SKM-1 treated with dmso at 0.1 percent for 144 hours (cell line): ENCODE measurements around the gene SLC6A12.

ENCODE experiments used
- DNase-seq: peaks from one replicate; lab custom pipeline; 2025; ENCODE audit not compliant: unreplicated experiment; lab: John Stamatoyannopoulos, UW

SLC6A12 gene

DNA sequence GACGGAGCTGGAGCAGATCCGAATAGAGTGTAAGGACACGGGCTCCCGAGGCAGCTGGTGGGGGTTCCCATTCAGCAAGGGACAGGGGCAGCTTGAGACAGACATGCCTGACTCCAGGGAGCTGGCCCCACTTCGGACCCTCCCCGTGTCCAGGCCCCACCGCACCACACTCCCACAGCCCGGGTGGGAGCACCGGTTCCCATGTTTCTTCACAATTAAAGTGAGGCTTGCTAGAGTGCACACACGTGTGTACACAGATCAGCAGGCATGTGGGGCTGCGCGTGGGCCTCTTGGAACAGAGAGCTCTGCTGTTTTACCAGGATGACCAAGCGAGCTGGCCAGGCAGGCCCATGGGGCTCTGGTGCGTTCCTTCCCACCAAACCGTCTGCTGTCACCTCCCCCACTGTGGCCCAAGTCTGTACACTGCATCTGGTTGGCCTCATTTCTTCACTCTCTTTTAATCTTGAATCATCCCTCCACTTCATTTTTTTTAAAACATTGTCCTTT lies 48.0 kb downstream of the SLC6A12 start:
- DNase-seq = no peak

- DNase-seq = no peak
Observed at GRCh38 chr12:164207-164606, 49.8 kb downstream of the SLC6A12 start.

DNA sequence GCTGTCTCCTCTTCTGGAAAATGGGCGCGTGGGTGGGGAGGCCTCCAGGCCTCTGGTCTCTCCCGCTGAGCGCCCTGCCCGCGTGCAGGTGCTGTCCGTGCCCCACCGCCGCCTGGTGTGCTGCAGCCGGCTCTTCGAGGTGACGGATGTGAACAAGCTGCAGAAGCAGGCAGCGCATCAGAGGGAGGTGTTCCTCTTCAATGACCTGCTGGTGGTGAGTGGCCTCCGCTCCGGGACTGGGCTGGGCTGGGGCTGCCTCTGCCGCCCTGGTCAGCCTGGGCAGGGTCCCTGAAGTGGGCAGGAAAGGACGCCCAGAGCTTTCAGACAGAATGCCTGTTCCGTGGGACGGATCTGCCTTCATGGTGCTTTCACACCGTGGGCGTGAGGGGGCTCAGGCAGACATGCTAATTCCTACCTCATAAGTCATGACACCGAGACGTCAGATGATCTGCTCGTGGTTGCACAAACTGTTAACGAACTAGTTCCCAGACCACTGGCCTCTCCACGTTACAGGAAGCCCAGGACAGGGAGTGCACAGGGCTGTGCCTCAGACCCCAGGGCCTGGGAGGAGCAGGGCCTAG lies 50.5 kb downstream of the SLC6A12 start:
- no peak for DNase-seq

GRCh38 chr12:162467-163307 lies 51.3 kb downstream of the SLC6A12 start:
- DNase-seq = no peak

- no peak for DNase-seq
Observed at GRCh38 chr12:161823-162222, 52.1 kb downstream of the SLC6A12 start.

GRCh38 chr12:160858-161257 lies 53.1 kb downstream of the SLC6A12 start:
- no peak for DNase-seq

DNA sequence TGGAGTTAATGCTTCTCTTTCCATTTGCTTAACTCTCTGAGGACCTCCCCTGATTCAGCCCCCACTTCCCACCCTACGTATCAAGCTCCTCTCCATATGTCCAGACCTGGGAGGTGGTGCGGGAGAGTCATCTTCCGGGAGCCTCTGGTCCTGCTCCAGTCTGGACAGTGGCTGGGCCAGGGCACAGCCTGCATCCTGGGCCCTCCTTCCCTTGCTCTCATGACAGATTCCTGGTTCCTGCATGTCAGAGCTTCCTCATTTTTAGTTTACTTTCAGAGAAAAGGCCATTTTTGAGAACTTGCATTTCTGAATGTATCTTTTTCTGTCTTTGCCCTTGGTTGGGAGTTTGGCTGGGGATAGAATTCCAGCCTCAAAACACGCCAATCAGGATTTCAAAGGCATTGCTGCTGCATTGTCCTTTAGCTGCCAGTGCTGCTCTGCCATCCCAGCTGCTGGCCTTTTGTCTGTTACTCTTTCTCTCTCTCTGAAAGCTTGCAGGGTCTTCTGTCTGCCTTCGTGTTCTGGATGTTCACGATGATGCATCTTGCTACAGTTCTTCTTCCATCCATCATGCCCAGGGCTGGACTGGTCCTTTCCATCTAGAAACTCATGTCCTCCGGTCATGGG lies 54.7 kb downstream of the SLC6A12 start:
- no peak for DNase-seq

DNA sequence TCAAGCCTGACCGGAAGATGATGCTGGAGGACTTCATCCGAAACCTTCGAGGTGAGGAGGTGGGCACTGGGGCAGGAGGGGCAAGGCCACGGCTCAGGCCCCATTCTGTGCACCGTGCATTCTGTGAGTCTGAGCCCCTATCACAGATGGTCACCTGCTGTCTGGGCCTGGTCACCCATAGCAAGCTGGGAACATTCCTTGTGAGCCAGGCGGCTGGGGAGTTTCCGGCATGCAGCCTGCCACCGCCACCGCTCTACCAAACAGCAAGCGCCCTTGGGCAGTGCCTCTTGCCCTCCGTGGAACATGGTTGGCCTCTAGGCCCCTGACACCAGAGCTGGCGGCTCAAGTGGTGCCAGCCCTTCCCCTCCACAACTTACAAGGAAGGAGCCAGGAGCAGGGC lies 56.3 kb downstream of the SLC6A12 start:
- no peak for DNase-seq

- DNase-seq = no peak
Observed at GRCh38 chr12:156945-157344, 57.0 kb downstream of the SLC6A12 start.

DNA sequence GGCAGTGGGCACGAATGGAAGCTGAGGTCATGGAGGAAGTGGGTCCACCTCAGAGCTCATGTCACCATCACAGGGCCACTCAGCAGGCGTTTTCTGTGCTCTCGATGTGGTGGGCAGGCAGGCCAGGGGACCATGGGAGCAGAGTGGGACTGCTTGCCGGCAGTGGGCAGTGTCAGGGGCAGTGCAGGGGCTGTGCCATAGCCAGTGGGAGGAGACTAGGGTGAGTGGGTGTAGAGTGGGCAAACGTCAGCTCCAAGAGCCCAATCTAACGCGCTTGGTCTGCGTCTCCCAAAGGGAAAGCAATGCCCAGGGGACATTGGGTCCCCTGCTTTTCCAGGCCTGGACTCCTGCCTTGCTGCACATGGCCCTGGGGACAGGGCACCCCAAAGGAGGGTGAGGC lies 58.3 kb downstream of the SLC6A12 start:
- no peak for DNase-seq

DNA sequence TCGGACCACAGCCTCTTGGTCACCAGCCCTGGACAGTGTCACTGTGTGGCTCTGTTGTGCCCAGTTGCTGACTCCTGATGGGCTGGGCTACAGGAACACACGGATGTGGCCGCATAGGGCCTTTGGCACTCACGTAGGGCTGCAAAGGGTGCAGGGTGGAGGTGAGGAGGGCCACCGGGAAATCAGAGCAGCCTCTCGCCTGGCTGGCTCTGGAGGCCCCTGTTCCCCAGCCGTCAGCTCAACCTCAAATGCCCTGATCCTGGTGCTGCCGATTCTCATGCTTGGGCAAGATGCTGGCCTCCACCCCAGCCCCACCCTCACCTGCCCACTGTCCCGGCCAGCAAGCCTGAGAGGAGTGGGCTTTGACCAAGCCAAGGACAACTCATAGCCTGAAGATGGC lies 59.0 kb downstream of the SLC6A12 start:
- no peak for DNase-seq

GRCh38 chr12:154058-154457 lies 59.9 kb downstream of the SLC6A12 start:
- no peak for DNase-seq

GRCh38 chr12:153080-153746 lies 60.7 kb downstream of the SLC6A12 start:
- DNase-seq = peak; percentile 60

- no peak for DNase-seq
Observed at GRCh38 chr12:152440-152839, 61.5 kb downstream of the SLC6A12 start.

GRCh38 chr12:151579-151978 lies 62.4 kb downstream of the SLC6A12 start:
- no peak for DNase-seq

- DNase-seq = no peak
Observed at GRCh38 chr12:148676-149416, 65.1 kb downstream of the SLC6A12 start.

GRCh38 chr12:147242-147641 lies 66.7 kb downstream of the SLC6A12 start:
- DNase-seq = no peak

GRCh38 chr12:145369-145960 lies 68.5 kb downstream of the SLC6A12 start:
- DNase-seq = no peak

GRCh38 chr12:144650-145284 lies 69.2 kb downstream of the SLC6A12 start:
- DNase-seq = no peak
